ENCODE measurements around the gene IRAK2.

Gene IRAK2

GRCh38 chr3:10287936-10288574 is 123.3 kb downstream of the IRAK2 start:
- no peak overlapping the region for H3K27ac ChIP-seq (ENCODE audit: low read depth, low read length)
- H3K4me3 ChIP-seq (ENCODE audit: low read depth, low read length): no peak overlapping the region
- H3K4me1 ChIP-seq (ENCODE audit: control insufficient read depth, insufficient read depth, low read length): peaks cover 22% of the 10 kb centered on the region
- H3K9ac ChIP-seq (ENCODE audit: low read length): no peak overlapping the region
- peaks cover 50% of the 10 kb centered on the region for H3K36me3 ChIP-seq (ENCODE audit: control insufficient read depth, insufficient read depth, low read length)
- H3K9me3 ChIP-seq (ENCODE audit: control insufficient read depth, insufficient read depth, low read depth, low read length): no peaks in the 10 kb centered on the region
- H3K27me3 ChIP-seq (ENCODE audit: control insufficient read depth, insufficient read depth, low read length): no peaks in the 10 kb centered on the region

- Histone ChIP-seq H3K4me3 (ENCODE audit: low read depth, low read length) (no peak overlapping the region), H3K36me3 (ENCODE audit: control insufficient read depth, insufficient read depth, low read length) (peaks cover 46% of the 10 kb centered on the region), H3K9ac (ENCODE audit: low read length) (no peak overlapping the region), H3K9me3 (ENCODE audit: control insufficient read depth, insufficient read depth, low read depth, low read length) (no peaks in the 10 kb centered on the region), H3K4me1 (ENCODE audit: control insufficient read depth, insufficient read depth, low read length) (peaks cover 22% of the 10 kb centered on the region), H3K27ac (ENCODE audit: low read depth, low read length) (no peak overlapping the region), H3K27me3 (ENCODE audit: control insufficient read depth, insufficient read depth, low read length) (no peaks in the 10 kb centered on the region)
Observed at GRCh38 chr3:10288575-10288960, 123.8 kb downstream of the IRAK2 start.

- no peak overlapping the region for H3K9ac ChIP-seq (ENCODE audit: low read length)
- no peaks in the 10 kb centered on the region for H3K9me3 ChIP-seq (ENCODE audit: control insufficient read depth, insufficient read depth, low read depth, low read length)
- H3K4me3 ChIP-seq (ENCODE audit: low read depth, low read length): no peak overlapping the region
- peaks cover 22% of the 10 kb centered on the region for H3K4me1 ChIP-seq (ENCODE audit: control insufficient read depth, insufficient read depth, low read length)
- H3K36me3 ChIP-seq (ENCODE audit: control insufficient read depth, insufficient read depth, low read length): peaks cover 41% of the 10 kb centered on the region
- H3K27me3 ChIP-seq (ENCODE audit: control insufficient read depth, insufficient read depth, low read length): no peaks in the 10 kb centered on the region
- no peak overlapping the region for H3K27ac ChIP-seq (ENCODE audit: low read depth, low read length)
Observed at GRCh38 chr3:10289077-10289476, 124.4 kb downstream of the IRAK2 start.

DNA sequence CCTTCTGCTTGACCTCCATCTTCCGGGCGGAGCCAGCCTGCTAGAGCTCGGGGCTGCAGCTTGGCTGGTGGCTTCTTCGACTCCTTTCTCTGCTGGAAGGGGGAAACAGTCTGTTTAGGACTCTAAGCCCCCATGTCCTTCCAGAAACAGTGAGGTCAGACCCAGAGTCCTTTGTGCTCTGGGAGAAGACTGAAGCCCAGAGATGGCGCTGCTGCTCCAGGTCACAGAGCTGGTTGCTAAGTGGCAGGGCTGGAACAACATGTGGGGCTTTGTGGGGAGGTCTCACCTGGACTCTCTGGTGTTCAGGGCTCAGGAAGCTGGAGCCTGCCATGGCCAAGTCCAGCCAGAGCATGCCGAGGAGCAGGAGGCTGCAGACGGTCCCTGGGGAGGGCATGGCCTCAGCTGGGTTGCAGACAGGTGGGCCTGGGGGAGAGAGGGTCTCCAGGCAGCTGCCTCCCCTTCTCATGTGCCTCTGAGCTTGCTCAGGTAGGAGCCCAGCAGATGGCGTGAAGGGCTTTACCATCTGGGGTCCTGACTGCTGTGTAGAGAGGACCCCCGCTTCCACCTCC is 125.2 kb downstream of the IRAK2 start:
- no peak overlapping the region for H3K4me3 ChIP-seq (ENCODE audit: low read depth, low read length)
- H3K9ac ChIP-seq (ENCODE audit: low read length): peak overlapping the region; percentile 37
- peaks cover 22% of the 10 kb centered on the region for H3K4me1 ChIP-seq (ENCODE audit: control insufficient read depth, insufficient read depth, low read length)
- no peaks in the 10 kb centered on the region for H3K27me3 ChIP-seq (ENCODE audit: control insufficient read depth, insufficient read depth, low read length)
- H3K9me3 ChIP-seq (ENCODE audit: control insufficient read depth, insufficient read depth, low read depth, low read length): no peaks in the 10 kb centered on the region
- peaks cover 40% of the 10 kb centered on the region for H3K36me3 ChIP-seq (ENCODE audit: control insufficient read depth, insufficient read depth, low read length)
- peak overlapping the region; percentile 42; the same call in 1 of the 2 replicates for H3K27ac ChIP-seq (ENCODE audit: low read depth, low read length)

DNA sequence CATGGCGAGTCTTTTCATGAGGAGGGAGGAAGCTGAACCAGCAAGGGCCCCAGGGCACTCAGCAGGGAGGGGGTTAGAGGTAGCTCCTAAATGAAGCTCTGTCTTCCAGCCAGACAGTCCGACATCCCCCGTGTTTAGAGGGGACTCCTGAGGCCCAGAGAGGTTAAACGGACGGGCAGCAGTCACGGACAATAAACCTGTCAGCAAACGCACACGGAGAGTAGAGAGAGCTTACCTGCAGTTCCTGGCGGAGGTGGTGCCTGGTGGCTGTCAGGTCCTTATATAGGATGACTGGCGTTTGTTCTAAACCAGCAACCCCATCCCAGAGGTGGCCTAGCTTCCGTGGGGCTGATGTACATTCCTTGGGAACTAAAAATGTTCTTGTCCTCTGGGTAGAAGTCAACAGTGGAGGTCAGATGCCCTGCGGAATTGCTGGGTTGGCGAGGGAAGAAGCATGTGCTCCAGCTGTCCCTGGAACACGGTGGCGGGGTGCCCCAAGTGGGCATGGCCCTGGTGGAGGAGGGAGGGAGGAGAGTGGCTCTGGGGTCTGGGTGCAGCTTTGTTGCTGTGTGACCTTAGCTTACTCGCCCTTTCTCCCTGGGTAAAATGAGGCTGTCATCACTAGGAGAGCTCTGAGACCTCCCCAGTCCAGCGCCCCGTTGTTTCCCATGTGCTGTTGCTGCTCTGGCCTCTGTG is 125.9 kb downstream of the IRAK2 start:
- H3K27me3 ChIP-seq (ENCODE audit: control insufficient read depth, insufficient read depth, low read length): no peaks in the 10 kb centered on the region
- H3K9me3 ChIP-seq (ENCODE audit: control insufficient read depth, insufficient read depth, low read depth, low read length): no peaks in the 10 kb centered on the region
- H3K27ac ChIP-seq (ENCODE audit: low read depth, low read length): no peak overlapping the region
- peaks cover 22% of the 10 kb centered on the region for H3K4me1 ChIP-seq (ENCODE audit: control insufficient read depth, insufficient read depth, low read length)
- no peak overlapping the region for H3K4me3 ChIP-seq (ENCODE audit: low read depth, low read length)
- H3K36me3 ChIP-seq (ENCODE audit: control insufficient read depth, insufficient read depth, low read length): peaks cover 40% of the 10 kb centered on the region
- H3K9ac ChIP-seq (ENCODE audit: low read length): peak overlapping the region; percentile 37

DNA sequence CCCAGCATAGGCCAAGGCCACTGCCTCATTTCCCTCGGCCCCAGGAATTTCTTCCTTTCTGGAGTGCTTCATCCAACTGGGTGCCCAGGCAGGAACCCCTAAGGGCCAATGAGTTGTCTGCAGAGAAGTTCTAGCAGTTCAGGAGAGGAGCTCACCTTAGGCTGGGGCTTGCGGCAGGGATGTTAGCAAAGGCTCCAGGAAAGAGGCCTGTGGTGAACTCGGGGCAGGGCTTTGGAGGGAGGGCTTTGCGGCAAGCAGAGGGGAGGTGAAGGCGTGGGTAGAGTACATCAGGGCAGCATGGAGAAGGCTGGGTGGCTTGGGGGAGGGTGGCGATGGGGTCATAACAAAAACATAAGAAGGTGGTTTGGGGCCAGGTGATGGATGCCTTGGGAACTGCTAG is 126.9 kb downstream of the IRAK2 start:
- Histone ChIP-seq H3K9ac (ENCODE audit: low read length) (no peak overlapping the region), H3K36me3 (ENCODE audit: control insufficient read depth, insufficient read depth, low read length) (peaks cover 39% of the 10 kb centered on the region), H3K4me3 (ENCODE audit: low read depth, low read length) (no peak overlapping the region), H3K27ac (ENCODE audit: low read depth, low read length) (no peak overlapping the region), H3K27me3 (ENCODE audit: control insufficient read depth, insufficient read depth, low read length) (no peaks in the 10 kb centered on the region), H3K4me1 (ENCODE audit: control insufficient read depth, insufficient read depth, low read length) (peaks cover 18% of the 10 kb centered on the region), H3K9me3 (ENCODE audit: control insufficient read depth, insufficient read depth, low read depth, low read length) (no peaks in the 10 kb centered on the region)

DNA sequence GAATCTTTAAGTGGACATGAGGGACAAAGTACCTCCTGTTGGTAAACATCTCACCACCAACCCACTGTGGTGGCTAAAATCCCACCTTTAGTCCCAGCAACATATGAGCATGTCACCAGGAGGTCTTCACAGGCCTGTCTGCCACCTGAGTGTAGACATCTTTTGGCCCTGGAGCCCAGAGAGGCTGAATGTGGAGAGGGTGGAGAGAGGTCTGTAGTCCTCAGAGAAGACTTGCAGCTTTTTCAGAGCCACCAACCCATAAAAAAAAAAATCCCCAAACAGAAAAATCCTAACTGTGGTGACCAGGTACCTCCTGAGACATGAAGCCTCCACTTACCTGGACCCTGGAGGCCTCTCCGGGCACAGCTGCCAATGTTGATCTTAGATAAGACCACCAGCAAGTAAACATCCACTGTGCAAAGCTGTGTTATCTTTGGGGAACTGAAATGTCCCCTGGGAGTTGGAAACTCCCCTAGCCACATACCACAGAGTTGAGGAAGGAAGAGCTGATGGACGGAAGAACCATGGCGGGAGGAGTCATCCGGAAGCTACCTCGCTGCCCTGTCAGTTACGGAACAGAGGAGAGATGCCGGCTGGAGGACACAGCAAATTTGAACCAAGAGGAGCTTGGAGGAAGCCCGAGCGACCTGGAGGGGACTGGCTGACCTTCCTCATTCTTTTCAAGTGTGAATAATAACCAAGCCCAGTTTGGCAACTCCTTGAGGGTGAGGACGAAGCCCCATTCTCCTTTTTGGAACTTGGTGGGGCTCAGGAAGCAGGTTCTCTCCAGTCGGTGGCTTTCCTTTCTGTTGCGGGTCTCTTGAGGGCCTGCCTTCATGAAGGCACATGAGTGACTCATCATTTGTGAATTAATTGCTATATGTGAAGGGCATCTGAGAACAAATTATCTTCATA is 128.0 kb downstream of the IRAK2 start, which contains the start of gene GHRL:
Gene GHRL (minus strand): TSS at position 443 of the 915 bp plus-strand sequence. CDS start 2,767 bp downstream, outside the sequence.
- H3K27ac ChIP-seq (ENCODE audit: low read depth, low read length): no peak within 1 kb of the TSS

More for the DNA sequence above, 128.0 kb downstream of the IRAK2 start, which contains the start of gene GHRL:
- H3K4me1 ChIP-seq (ENCODE audit: control insufficient read depth, insufficient read depth, low read length): peaks cover 11% of the 10 kb centered on the region; the same call in 1 of the 2 replicates
- peaks cover 36% of the 10 kb centered on the region for H3K36me3 ChIP-seq (ENCODE audit: control insufficient read depth, insufficient read depth, low read length)
- no peak within 1 kb of the TSS for H3K9ac ChIP-seq (ENCODE audit: low read length)
- H3K4me3 ChIP-seq (ENCODE audit: low read depth, low read length): no peak within 1 kb of the TSS
- H3K27me3 ChIP-seq (ENCODE audit: control insufficient read depth, insufficient read depth, low read length): no peaks in the 10 kb centered on the region
- H3K9me3 ChIP-seq (ENCODE audit: control insufficient read depth, insufficient read depth, low read depth, low read length): no peaks in the 10 kb centered on the region

All from HUES6 (cell line).